CD4-positive, alpha-beta T cell treated with Interleukin-1 beta for 1 hour (primary cell): ENCODE measurements around the gene DCLRE1B.

Experiments used
- DNase-seq, 2 donors: peaks; one replicate each; pipeline ENCODE4 v3.0.0-alpha.2; 2020 to 2022

The DCLRE1B gene

DNA sequence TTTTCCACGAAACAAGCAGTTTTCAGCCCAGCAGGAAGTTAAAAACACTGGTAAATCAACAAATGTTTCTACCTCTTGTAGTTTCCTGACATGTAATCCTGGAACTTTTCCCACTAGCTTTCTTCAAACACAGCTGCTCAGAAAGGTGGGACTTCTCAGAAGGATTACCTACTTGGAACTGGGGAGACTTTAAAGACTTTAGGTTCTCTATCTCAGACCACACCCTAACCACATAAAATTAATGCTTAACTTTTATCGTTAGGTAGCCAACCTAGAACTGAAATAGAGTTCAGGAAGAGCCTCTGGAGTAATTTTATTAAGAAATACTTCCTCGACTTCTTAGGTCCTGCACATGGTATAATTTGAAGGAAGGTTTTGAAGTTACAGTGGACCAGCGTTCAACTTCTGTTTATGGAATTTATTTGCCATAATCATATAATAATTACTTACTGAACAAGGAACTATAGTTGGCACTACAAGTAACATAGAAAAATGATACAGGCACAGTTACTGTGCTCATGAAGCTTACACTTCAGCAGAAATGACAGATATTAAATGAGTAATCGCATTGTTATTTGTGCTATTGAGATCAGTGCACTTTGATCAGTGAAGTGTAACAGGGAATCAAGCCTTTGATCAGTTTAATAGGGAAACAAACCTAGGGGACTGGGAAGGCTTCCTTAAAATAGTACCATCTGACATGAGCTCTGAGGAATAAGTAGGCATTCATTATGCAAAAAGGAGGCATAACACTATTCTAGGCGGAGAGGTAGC lies 17.5 kb upstream of the DCLRE1B start, which contains the start of gene BCL2L15:
TSS of gene BCL2L15 (minus strand) at position 180 of the 774 bp plus-strand sequence. CDS start 206 bp downstream, outside the sequence.
- no peak for DNase-seq

DNA sequence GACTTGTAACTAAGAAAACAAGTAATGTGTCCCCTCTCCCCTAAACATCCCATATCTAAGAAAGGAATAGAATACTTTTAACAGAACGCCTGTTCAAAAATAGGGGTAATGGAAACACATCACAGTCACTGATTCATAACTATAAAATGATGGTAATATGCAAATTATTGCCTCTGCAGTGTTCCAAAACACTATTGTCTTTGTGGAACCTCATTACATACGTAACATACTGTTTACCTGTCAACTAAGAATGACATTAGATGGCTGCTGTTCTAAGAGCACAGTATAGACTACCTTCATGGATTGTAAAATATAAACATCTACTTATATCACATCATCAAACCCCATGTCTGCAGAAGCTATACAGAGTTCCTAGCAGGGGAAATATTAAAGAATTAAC lies 14.3 kb upstream of the DCLRE1B start:
- no peak for DNase-seq

DNA sequence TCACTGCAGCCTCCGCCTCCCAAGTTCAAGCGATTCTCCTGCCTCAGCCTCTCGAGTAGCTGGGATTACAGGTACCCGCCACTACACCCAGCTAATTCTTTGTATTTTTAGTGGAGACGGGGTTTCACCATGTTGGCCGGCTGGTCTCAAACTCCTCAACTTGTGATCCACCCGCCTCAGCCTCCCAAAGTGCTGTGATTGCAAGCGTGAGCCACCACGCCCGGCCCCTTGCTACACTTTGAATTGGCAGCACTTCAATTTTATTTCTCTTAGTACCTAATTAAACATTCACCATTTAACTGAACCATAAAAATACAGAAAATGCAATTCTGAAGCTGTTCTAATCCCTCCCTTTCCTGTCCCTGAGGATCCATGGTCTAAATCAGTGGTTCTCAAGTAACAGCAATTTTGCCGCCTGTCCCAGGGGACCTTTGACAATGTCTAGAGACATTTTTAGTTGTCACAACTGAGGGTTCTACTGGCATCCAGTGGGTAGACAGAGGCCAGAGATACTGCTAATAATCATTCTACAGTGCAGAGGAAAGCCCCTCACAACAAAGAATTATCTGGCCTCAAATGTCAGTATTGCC lies 13.4 kb upstream of the DCLRE1B start:
- no peak for DNase-seq

DNA sequence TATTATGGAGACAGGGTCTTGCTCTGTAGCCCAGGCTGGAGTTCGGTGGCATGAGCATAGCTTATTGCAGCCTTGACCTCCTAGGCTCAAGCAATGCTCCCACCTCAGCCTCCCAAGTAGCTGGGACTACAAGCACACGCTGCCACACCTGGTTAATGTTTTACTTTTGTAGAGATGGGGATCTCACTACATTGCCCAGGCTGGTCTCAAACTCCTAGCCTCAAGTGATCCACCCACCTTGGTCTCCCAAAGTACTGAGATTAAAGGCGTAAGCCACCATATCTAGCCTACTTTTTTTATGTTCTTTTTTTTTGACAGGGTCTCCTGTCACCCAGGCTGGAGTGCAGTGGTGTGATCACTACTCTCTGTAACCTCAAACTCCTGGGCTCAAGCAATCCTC lies 11.9 kb upstream of the DCLRE1B start:
- no peak for DNase-seq

DNA sequence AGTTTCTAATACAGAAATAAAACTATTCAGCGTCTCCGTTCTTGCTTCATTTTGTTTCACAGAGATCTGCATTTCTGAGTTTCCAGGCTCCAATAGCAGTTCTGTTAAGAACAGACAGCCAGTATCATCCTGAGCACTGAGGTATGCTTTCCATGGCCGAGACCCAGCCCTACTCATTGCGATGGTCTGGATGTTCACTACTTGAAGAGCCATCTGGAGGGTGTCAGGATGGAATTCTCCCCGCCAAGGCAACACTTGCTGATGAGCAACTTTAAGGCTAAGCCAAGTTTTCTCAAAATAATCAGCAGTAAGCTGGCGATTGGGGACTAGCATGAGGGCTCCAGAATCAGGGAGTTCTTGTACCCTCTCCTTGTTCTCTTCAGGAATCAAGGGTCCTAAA lies 10.0 kb upstream of the DCLRE1B start:
- no peak for DNase-seq

DNA sequence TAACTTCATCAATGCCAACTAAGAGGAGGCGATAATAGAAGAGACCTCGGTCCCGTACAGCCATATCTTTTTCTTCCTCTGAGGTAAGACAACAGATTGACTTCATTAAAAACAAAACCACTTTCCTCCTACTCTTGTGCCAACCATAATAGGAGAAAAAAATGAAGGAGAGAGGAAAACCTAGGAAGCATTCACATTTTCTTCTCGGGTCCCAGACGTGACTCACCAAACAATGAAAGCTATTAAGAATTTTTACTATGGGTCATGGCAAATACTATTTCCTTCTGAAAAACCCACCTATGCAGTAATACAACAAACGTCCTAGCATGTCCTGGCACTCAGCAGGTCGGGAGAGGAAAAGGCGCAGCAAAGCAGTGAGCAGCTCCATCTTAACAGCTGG lies 9.2 kb upstream of the DCLRE1B start:
- no peak for DNase-seq

DNA sequence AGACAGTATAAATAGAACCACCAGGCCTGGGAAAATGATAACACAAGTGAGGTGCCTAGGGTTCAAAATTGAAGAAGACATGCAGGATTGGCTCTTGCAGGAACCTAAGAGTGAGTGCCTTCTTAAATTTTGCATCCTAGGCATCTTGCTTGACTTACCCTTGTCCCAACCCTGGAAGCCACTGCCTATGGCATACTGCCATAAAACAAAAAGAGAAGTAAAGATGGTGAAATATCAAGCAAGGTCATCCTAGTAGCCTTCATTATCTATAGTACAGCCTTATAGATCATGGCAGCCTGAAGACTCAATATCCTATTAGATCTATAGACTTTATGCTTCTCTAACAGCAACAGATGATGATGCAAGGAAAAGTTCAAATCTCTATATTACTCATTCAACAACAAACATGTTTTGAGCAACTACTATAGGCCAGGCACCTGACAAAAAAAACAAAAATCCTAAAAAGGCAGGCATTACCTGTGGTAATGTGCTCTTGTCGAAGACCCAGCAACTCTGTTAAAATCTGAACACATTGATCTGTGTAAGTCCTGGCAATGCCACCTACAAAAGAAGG lies 6.8 kb upstream of the DCLRE1B start:
- DNase-seq: no peak

DNA sequence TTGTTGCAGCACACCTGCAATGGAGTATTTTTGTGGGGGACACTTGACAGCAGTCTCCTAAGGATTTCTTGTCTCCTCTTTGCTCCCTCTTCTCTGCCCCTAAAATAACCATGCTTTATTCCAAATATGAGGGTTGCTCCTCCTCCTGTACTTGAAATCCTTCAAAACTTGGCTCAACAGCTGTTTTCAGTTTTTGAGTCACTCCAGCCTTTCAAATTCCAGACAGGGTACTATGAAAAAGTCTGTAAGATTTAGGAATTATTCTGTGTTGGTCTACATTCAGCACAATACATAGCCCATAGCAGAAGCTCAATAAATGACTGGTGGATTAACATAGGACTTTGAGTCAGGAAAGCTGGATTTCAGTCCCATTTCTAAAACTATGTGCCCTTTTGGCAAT lies 6.0 kb upstream of the DCLRE1B start:
- DNase-seq: no peak

DNA sequence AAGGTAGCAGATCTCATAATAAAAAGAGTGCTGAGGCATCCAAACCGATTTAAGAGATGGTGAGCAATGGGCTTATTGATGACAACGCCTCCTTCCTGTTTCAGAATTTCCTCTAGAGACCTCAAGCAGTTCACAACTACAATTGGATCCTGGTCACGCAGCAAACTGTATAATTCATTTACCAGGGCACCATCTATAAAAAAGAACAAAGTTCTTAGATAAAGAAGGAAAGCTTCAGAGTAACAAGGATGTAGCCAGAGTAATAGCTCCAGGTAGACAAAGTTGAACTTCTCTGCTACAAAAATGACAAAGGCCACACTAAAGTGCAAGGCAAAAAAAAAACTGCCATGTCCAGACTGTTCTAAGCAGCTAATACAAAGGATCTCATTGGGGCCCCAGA lies 3.9 kb upstream of the DCLRE1B start:
- no peak for DNase-seq

DNA sequence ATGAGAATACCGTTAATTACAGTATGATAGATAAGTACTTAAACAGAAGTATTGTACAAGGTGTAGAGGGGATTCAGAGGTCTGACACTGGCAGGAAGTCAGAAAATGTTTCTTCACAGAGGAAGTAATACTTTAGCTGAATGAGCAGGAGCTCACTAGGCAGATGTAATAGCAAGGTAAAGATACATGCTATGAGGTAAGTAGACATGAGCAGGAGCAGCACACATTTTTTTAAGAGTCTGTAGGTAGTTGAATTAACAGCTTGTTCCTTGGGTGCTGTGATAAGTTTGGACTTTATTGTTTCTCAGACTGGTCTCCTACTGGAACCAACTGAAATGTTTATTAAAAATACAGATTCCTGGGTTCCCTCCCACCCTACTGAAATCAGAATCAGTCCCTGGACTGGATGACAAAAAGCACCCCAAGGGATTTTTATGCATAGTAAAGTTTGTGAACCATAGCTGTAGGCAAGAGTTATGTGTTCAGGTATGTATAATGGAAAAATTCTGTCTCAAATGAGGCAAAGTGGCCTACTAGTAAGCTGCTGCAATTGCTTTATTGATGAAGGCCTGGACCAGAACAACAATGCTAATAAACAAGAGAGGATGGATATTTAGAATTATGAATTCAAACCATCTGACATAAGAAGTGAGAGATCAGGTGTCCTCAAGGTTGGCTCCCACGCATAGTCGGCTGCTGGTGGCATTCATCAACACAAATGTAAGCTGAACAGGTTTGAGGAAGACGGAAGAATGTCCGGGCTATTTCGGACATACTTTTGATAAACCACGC lies 1.4 kb upstream of the DCLRE1B start:
- DNase-seq: peak in 1 of 2 donors; percentile 23

DNA sequence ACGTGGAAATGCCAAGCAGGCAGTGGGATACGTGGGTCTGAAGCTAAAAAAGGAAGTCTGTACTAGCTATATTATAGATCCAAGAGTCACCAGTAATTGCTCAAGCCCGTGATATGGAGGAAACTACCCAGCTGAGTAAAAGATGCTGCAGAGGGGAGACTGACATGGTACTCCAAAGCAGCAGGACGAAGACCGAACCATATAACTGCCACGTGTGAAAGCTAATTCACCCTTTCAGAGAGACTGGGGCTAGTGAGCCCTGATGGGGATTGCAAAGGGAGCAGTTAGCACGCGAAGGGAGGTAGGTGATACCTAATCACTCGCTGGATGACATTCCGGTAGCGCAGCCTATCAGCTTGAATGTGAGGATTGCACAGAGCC lies 843 bp upstream of the DCLRE1B start:
- no peak for DNase-seq

DNA sequence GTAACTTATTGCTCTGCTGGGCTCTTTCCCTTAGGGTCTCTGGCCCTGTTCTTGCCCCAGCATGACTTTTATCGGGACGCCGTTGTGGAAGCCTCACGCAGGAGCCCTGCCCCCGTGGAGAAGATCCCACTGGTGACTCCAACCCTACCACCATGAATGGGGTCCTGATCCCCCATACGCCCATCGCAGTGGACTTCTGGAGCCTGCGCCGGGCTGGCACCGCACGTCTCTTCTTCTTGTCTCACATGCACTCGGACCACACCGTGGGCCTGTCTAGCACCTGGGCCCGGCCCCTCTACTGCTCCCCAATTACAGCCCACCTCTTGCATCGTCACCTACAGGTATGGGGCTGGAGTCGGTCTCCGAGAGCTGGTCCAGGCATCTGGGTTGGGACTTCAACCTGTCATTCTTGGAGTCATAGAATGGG lies 322 bp downstream of the DCLRE1B start:
- no peak for DNase-seq

DNA sequence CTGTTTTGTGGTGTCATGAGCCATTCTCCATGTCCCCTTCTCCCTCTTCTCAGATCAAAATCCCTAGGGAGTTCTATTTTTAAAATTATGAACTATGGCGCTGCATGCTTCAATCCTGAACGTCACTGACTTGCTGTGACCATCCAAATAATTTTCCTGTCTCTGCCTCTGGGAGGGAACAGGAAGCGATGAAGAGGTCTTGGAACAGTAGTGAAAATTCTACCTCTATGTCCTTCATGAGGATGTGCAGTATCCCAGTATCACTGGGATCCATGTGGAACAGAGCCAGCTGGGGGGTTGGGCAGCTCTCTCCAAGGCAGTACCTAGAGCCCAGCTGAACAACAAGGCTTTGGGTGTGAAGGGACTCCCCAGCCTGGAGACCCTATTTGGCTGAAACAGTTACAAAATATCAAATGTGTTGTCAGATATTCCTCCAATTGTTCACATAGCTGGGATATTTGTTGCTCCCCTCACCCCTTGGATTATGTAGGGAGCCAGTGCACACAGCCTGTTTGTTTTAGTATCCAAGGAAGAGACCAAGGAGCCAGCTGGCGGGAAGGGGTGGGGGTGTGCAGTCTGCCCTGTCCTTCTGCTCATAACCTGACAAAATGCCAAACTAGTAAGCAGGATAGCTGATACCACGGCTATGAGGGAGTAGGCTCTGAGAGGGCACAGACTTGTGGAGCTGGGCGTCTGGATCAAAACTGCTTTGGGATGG lies 7.6 kb downstream of the DCLRE1B start:
- no peak for DNase-seq

DNA sequence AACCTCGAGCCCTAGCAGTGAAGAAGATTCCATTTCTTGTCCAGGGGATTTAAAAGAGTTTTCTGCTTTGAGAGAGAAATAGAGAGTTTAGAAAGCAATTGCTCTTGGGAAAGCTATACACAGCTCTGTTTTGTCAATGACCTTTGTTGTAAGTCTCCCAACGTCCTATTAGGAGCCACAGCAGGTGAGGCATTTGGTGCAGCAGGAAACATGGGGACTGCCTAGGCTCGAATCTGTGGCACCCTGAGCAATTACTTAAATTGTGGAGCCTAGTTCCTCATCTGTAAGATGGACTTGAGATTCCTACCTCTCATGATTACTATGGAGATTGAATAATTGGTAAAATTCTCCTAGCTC lies 8.2 kb downstream of the DCLRE1B start:
- DNase-seq: no peak

DNA sequence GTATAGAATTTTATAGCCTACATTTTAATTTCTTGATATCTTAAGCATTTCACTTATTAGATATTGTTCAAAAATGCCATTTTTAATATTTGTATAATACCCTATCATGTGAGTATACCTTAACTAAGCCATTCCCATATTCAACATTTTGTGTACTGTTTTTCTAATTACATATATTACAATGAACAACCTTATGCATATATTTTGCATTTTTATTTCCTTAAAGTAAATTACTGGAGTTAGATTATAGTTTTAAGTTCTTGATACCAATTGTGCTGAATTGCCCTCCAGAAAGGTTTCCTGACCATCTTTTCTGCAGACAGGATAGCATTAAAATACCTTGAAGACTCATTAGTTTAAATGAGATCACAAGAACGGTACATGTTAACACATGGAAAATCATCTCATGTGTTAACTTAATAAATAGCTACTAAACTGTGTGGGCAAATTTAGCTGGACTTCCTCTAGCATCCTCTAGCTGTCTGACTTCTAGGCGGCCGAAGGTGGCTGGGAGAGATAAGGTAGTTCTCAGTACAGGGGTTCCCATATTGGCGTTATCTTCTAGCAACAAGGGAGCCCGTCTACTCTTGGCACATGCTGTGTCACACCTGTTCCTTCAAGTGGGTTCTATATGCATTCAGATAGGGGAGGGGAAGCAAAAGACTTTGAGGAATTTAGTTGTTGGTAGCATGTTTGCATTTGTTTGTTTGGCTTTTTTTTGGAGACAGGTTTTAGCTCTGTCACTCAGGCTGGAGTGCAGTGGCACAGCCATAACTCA lies 8.9 kb downstream of the DCLRE1B start:
- no peak for DNase-seq

DNA sequence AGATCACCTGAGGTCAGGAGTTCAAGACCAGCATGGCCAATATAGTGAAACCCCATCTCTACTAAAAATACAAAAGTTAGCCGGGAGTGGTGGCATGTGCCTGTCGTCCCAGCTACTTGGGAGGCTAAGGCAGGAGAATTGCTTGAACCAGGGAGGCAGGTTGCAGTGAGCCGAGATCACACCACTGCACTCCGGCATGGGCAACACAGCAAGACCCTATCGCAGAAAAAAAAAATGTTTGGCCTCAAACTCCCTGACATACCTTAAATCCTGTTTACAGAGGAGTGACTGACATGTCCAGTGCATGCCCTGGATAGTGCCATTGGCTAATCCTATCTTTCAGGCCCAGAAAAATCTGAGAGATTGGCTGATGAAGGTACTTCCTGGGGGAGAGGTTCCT lies 11.8 kb downstream of the DCLRE1B start:
- DNase-seq: no peak

DNA sequence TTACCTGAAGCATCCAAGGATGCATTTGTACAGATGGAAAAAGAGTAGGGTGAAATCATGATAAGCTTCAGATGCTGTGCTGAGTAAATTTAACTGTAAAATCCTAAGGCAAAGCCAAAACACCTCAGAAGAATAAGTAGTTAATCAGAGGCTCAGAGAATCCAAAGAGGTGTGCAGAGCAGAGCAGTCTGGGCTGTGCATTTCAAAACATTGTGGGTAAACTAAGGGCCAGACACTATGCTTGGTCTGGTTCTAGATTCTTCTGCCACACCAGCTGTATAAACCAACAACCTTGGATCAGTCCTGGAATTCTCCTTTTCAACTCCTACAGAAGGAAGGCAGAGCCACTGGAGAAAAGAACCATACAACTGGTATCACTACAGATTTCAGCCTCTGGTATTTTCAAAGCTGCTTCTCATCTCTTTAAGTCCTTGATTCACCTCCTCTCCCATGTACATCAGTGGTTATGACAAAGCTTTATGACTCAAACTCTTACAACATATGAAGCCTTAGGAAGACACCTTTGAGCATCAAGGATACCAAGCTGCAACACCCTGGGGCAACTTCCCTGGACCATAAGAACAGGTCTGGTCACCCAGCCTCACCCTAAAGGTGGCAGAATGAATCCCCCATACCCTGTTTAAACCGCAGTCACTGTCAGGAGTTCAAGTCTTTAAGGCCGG lies 12.4 kb downstream of the DCLRE1B start:
- no peak for DNase-seq

DNA sequence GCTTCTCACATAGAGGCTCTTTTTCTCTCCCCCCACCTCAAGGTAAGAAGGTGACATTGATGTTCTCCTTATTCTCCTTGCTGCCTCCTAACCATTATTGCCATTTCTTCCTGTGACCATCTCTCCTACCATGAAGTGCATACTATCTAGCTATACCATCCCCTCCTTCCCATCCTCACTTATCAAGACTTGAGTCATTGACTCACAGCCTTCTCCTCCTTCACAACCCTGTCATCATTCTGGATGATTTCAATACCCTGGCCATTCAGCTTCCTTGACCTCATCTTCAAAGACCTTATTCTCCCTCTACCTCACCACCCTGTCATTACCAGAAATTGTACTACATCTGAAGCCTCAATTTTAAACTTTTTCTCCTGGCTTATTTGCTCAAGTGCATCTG lies 13.1 kb downstream of the DCLRE1B start:
- DNase-seq: no peak

DNA sequence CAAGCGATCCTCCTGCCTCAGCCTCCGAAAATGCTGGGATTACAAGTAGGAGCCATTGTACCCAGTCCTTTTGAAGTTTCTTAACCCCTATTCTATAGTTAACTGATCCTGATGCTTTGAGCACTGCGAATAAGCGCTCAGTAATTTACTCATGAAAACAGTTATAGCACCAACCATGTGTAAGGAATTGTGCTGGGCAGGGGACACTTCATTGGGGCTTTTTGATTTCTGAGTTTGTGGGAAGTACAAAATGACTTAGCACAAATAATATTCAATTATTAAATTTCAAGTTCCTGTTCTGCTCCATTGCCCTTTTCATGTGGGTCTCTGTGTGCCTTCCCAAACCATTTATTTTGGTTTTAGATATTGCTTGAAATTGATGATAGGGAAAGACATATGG lies 17.8 kb downstream of the DCLRE1B start:
- no peak for DNase-seq

DNA sequence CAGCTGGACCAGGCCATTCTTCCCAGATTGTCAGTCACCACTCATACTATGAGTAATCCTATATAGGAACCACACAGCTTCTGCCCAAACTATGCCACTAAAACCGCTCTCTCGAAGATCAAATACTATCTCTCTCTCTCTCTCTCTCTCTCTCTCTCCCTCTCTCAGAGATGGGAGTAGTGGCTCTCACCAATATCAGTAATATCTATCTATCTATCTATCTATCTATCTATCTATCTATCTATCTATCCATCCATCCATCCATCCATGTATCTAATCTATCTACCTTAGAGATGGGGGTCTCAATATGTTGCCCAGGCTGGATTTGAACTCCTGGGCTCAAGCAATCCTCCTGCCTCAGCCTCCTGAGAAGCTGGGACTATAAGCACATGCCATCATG lies 19.3 kb downstream of the DCLRE1B start:
- DNase-seq: no peak

DNA sequence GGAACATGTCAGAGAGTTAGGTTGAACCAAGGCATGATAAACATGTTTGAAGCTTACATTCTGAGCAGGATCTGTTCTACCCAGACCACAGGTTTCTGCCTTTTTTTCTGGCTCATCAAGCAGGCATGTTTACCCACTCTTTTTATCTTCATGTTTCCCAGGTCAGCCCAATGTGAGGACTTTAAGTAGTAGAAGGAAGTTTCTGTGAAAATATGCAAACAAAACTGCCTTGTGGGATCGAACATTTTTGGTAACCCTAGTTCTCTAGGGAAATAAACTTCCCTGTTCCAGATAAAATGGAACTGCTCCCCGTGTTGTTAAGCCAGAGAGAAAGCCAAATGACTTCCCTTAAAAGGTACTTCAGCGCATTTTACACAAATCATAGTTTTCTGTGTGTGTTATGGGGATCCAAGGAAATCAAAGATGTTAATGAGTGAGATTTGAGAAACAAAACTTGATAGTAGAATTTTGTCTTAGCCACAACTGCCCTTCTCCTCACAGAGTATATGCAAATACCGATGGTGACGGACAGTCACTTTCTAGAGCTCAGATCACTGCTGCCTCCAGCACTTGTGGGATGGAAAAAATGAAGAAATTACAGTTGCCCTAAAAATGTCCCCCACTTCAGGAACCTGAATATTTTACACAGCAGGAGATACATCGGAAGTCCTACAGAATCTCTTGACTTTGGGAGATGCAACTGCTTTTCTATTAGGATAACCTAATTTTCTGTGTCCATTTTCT lies 23.2 kb downstream of the DCLRE1B start:
- DNase-seq: no peak
